Fibroblast of lung (primary cell): ENCODE measurements around the gene CCDC34. TPM values are rescaled to one million over a fixed set of nuclear protein-coding genes. Genes with fewer than 3 reads are reported as not detected.

Experiments used
- DNase-seq, 2 donors: peaks; one replicate each; pipeline versions ENCODE4 v3.0.0 to v3.0.0-alpha.2; 2010; ENCODE audit warnings: low read depth in 2 of 2
- H2AFZ ChIP-seq: 2 replicates; pipeline ENCODE4 v1.5.1; 2012; ENCODE audit warnings: low read length, control low read depth, inconsistent platforms
- H3K27ac ChIP-seq: 2 replicates; pipeline ENCODE4 v1.5.1; 2011; ENCODE audit warnings: low read length, control low read depth; ENCODE audit not compliant: insufficient read depth
- H3K27me3 ChIP-seq: 2 replicates; pipeline ENCODE4 v1.5.1; 2011; ENCODE audit warnings: mild to moderate bottlenecking, low read length; ENCODE audit not compliant: control insufficient read depth, insufficient read depth
- H3K36me3 ChIP-seq: 2 replicates; pipeline ENCODE4 v1.5.1; 2011; ENCODE audit warnings: low read length; ENCODE audit not compliant: control insufficient read depth, insufficient read depth
- H3K4me1 ChIP-seq: 2 replicates; pipeline ENCODE4 v1.5.1; 2011; ENCODE audit warnings: low read length; ENCODE audit not compliant: control insufficient read depth, insufficient read depth; ENCODE audit errors: extremely low read depth
- H3K4me2 ChIP-seq: 2 replicates; pipeline ENCODE4 v1.5.1; 2011; ENCODE audit warnings: low read length, control low read depth; ENCODE audit not compliant: insufficient read depth; ENCODE audit errors: extremely low read depth
- H3K4me3 ChIP-seq, 4 experiments: fragments of 200-600 bp in 1 of 4; sonication (generic) in 1 of 4; replicated peaks in 1 of 4; 2 replicates each; pipeline ENCODE4 v1.5.1; 2011 to 2016; ENCODE audit warnings: low read length in 4 of 4, low read depth in 3 of 4, mild to moderate bottlenecking in 3 of 4, control low read depth in 2 of 4, inconsistent platforms in 1 of 4, mixed read lengths in 1 of 4; ENCODE audit not compliant: insufficient read depth in 1 of 4; ENCODE audit errors: control extremely low read depth in 1 of 4
- H3K79me2 ChIP-seq: 2 replicates; pipeline ENCODE4 v1.5.1; 2012; ENCODE audit warnings: mild to moderate bottlenecking, low read length, inconsistent platforms; ENCODE audit not compliant: control insufficient read depth, insufficient read depth
- H3K9ac ChIP-seq: 2 replicates; pipeline ENCODE4 v1.5.1; 2011; ENCODE audit warnings: mild to moderate bottlenecking, low read length, control low read depth; ENCODE audit not compliant: insufficient read depth
- H3K9me3 ChIP-seq: 2 replicates; pipeline ENCODE4 v1.5.1; 2012; ENCODE audit warnings: low read depth, low read length; ENCODE audit not compliant: control insufficient read depth, insufficient read depth
- H4K20me1 ChIP-seq: 2 replicates; pipeline ENCODE4 v1.5.1; 2011; ENCODE audit warnings: low read length; ENCODE audit not compliant: control insufficient read depth, insufficient read depth; ENCODE audit errors: extremely low read depth
- EZH2 ChIP-seq: IDR thresholded peaks from 2 replicates; pipeline ENCODE4 v1.5.1; 2012; ENCODE audit warnings: low read length, control low read depth, mild to moderate bottlenecking; ENCODE audit errors: missing control alignments
- polyA plus RNA-seq, 2 donors: library from polyadenylated mRNA; depleted of rRNA in 1 of 2; stranded (reverse) in 1 of 2; unstranded in 1 of 2; fragments of >200 nt; gene quantifications; 2 replicates each; pipeline ENCODE4 v1.2.1, GENCODE V29; 2011 to 2012; ENCODE audit warnings: missing spikeins in 1 of 2
- total RNA-seq: library from RNA; depleted of rRNA; stranded (reverse); fragments of >200 nt; gene quantifications from 2 replicates; pipeline ENCODE4 v1.2.1, GENCODE V29; 2014
- TF ChIP-seq, protein P1 (sequence below), 2 donors: IDR thresholded peaks in 1 of 2; conservative IDR thresholded peaks in 1 of 2; 1 replicate in 1 of 2; 2 replicates in 1 of 2; pipeline ENCODE4 v1.5.1; 2011 to 2012; ENCODE audit warnings: low read length in 2 of 2, control low read depth in 1 of 2, inconsistent platforms in 1 of 2, low read depth in 1 of 2, mild to moderate bottlenecking in 1 of 2

The CCDC34 gene
- total and polyA plus RNA-seq, 2 donors (not counting 1 experiment from before 2014, with no cell fraction given), result 3.8 to 4.6 TPM

DNA sequence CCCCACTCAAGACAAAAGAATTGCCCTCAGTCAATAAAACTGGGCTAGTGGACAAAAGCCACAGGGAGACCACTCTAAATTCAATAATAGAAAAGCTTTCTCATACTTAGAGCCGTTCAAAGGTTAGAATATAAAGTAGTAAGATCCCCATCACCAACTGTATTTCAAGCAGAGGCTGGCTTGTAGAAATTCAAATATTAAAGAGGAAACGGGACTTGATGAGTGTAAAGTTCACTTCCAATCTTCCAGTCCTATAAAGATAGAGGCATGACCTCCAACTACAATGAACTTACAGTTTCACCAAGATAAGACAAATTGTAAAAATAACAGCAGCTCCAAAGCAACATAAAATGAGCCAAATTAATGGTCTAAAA, 70.4 kb downstream of the CCDC34 start:
- no peak overlapping the region for H3K27ac ChIP-seq
- no peak overlapping the region for H3K9ac ChIP-seq

DNA sequence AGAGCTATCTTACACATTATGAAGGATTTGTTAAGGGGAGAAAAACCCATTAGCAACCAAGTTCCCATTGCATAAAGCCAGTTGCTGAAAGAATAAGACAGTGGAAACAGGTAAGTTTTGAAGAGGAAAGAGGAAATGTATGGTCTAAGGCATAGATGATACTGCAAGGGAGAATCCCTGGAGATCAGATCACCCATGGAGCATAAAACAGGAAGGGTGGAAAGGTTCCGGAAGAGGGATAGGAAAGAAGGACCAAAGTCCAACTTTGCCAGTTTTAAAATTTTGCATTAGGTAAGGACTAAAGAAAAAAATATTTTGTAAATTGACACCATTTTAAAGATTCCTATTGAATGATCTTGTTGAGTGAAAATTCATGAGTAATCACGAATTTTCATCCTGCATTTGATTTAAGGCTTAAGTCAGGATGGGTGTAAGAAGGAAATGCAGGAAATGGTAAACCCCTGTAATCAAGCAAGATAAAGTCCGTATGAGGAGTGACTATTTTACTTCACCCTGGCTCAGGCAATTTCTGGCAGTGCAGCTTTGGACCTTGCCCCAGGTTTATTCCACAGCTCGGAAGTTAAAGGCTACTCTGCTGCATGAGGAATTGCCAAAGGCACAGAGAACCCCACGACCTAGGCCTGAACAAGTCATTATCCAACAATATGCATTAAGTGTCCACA, 70.9 kb downstream of the CCDC34 start:
- H3K9ac ChIP-seq, result no peak overlapping the region
- no peaks in the 10 kb centered on the region for H3K27me3 ChIP-seq
- no peak for TF ChIP-seq EZH2
- TF ChIP-seq, protein P1, sequence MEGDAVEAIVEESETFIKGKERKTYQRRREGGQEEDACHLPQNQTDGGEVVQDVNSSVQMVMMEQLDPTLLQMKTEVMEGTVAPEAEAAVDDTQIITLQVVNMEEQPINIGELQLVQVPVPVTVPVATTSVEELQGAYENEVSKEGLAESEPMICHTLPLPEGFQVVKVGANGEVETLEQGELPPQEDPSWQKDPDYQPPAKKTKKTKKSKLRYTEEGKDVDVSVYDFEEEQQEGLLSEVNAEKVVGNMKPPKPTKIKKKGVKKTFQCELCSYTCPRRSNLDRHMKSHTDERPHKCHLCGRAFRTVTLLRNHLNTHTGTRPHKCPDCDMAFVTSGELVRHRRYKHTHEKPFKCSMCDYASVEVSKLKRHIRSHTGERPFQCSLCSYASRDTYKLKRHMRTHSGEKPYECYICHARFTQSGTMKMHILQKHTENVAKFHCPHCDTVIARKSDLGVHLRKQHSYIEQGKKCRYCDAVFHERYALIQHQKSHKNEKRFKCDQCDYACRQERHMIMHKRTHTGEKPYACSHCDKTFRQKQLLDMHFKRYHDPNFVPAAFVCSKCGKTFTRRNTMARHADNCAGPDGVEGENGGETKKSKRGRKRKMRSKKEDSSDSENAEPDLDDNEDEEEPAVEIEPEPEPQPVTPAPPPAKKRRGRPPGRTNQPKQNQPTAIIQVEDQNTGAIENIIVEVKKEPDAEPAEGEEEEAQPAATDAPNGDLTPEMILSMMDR (conservative IDR thresholded peaks at IDR 0.05 in 1 of 2, IDR thresholded peaks at IDR 0.05 in 1 of 2; ENCODE audit: low read depth in 1 of 2, low read length in 2 of 2), result no peak
- H2AFZ ChIP-seq, result no peak overlapping the region
- H3K4me3 ChIP-seq, result no peak overlapping the region
- no peaks in the 10 kb centered on the region for H3K36me3 ChIP-seq
- no peaks in the 10 kb centered on the region for H3K9me3 ChIP-seq
- H3K79me2 ChIP-seq, result no peaks in the 10 kb centered on the region
- H3K4me1 ChIP-seq, result no peaks in the 10 kb centered on the region
- no peak overlapping the region for H3K4me2 ChIP-seq
- DNase-seq, result peak in 1 of 2 donors; percentile 60
- no peak overlapping the region for H3K27ac ChIP-seq
- H4K20me1 ChIP-seq, result no peaks in the 10 kb centered on the region

More for the DNA sequence above, 70.4 kb downstream of the CCDC34 start:
- Histone ChIP-seq H3K9me3 (no peaks in the 10 kb centered on the region), H3K4me3 (no peak overlapping the region), H3K4me1 (no peaks in the 10 kb centered on the region), H3K36me3 (no peaks in the 10 kb centered on the region), H3K4me2 (no peak overlapping the region), H2AFZ (no peak overlapping the region), H3K27me3 (no peaks in the 10 kb centered on the region), H4K20me1 (no peaks in the 10 kb centered on the region), H3K79me2 (no peaks in the 10 kb centered on the region)
- no peak for DNase-seq
- TF ChIP-seq, protein P1 (conservative IDR thresholded peaks at IDR 0.05 in 1 of 2, IDR thresholded peaks at IDR 0.05 in 1 of 2; ENCODE audit: low read depth in 1 of 2, low read length in 2 of 2), result no peak
- TF ChIP-seq EZH2, result no peak

DNA sequence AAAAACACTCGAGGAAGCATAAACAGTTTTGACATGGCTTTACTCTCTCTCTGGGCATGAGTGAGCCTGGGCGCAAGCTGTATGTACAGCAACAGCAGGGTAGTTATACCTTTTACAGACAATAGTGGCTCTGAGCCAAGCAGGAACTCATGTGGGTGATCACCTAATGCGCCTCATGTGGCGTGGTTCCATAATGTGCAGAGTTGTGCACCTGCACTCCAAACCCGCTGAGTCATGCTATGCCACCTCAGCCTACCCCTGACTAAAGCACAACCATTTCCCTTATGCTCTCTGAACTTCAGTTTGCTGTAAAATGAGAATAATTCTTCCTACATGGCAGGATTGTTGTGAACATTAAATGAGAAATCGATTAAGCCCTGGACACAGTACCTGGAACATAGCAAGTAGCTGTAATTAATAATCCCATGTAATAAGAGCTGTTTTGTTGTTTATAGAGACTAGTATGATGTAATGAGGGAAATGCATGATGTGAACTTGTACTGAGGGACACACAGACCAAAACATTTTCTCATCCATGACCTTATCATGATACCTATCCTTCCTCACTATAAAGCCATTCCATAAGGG, 71.6 kb downstream of the CCDC34 start:
- H3K4me1 ChIP-seq, result no peaks in the 10 kb centered on the region
- H3K27me3 ChIP-seq, result no peaks in the 10 kb centered on the region
- no peak overlapping the region for H3K4me2 ChIP-seq
- H3K79me2 ChIP-seq, result no peaks in the 10 kb centered on the region
- H4K20me1 ChIP-seq, result no peaks in the 10 kb centered on the region
- no peak overlapping the region for H3K9ac ChIP-seq
- no peak overlapping the region for H2AFZ ChIP-seq
- TF ChIP-seq EZH2, result no peak
- TF ChIP-seq, protein P1 (conservative IDR thresholded peaks at IDR 0.05 in 1 of 2, IDR thresholded peaks at IDR 0.05 in 1 of 2; ENCODE audit: low read depth in 1 of 2, low read length in 2 of 2), result no peak
- H3K36me3 ChIP-seq, result no peaks in the 10 kb centered on the region
- no peak overlapping the region for H3K27ac ChIP-seq
- no peaks in the 10 kb centered on the region for H3K9me3 ChIP-seq
- DNase-seq, result no peak
- no peak overlapping the region for H3K4me3 ChIP-seq
